Activated T-cell treated with anti-CD3 and anti-CD28 coated beads for 4 hours (primary cell): ENCODE measurements around the gene CNDP1.

Experiments used
- DNase-seq: peaks from one replicate; pipeline ENCODE4 v3.0.0-alpha.2; 2020

The CNDP1 gene

GRCh38 chr18:74595431-74595830 is 61.1 kb downstream of the CNDP1 start:
- no peak for DNase-seq

GRCh38 chr18:74597034-74597661 is 62.8 kb downstream of the CNDP1 start:
- peak; percentile 56 for DNase-seq

- DNase-seq, result peak; percentile 83
These were observed 63.5 kb downstream of the CNDP1 start, which contains the start of gene ZNF407 for GRCh38 chr18:74597662-74598349. ZNF407 (plus strand) TSS chr18:74597870; CDS start chr18:74631020, 33,150 bp downstream.

- DNase-seq, result peak; percentile 43
These were observed 64.2 kb downstream of the CNDP1 start for GRCh38 chr18:74598350-74599001.

GRCh38 chr18:74604361-74604760 is 70.1 kb downstream of the CNDP1 start:
- no peak for DNase-seq

GRCh38 chr18:74604774-74605173 is 70.5 kb downstream of the CNDP1 start:
- DNase-seq, result no peak

- no peak for DNase-seq
These were observed 74.4 kb downstream of the CNDP1 start for GRCh38 chr18:74608681-74609080.

- no peak for DNase-seq
These were observed 75.2 kb downstream of the CNDP1 start for GRCh38 chr18:74609535-74609934.

- DNase-seq, result no peak
These were observed 75.8 kb downstream of the CNDP1 start for GRCh38 chr18:74610051-74610615.

- no peak for DNase-seq
These were observed 76.6 kb downstream of the CNDP1 start for GRCh38 chr18:74610860-74611259.

- DNase-seq, result no peak
These were observed 77.5 kb downstream of the CNDP1 start for GRCh38 chr18:74611765-74612164.

GRCh38 chr18:74613381-74613780 is 79.1 kb downstream of the CNDP1 start:
- DNase-seq, result no peak

GRCh38 chr18:74616494-74616893 is 82.2 kb downstream of the CNDP1 start:
- no peak for DNase-seq

GRCh38 chr18:74617486-74617885 is 83.2 kb downstream of the CNDP1 start:
- no peak for DNase-seq

- no peak for DNase-seq
These were observed 87.8 kb downstream of the CNDP1 start for GRCh38 chr18:74622072-74622471.

- no peak for DNase-seq
These were observed 88.9 kb downstream of the CNDP1 start for GRCh38 chr18:74623047-74623816.

GRCh38 chr18:74624466-74624865 is 90.2 kb downstream of the CNDP1 start:
- no peak for DNase-seq

GRCh38 chr18:74625157-74625556 is 90.9 kb downstream of the CNDP1 start:
- no peak for DNase-seq

GRCh38 chr18:74626049-74626874 is 92.0 kb downstream of the CNDP1 start:
- DNase-seq, result no peak

GRCh38 chr18:74630804-74631203 is 96.5 kb downstream of the CNDP1 start:
- no peak for DNase-seq

- DNase-seq, result no peak
These were observed 96.9 kb downstream of the CNDP1 start for GRCh38 chr18:74631212-74631611.
